G401.6 (cell line): ENCODE data around the gene SLC39A13.

Experiments
- FAIRE-seq: peaks from 2 replicates; lab custom pipeline; 2012; peaks lifted over from hg19 to GRCh38; lab: Jason Lieb, UNC

SLC39A13 gene

GRCh38 chr11:47454258-47454671 is 45.9 kb downstream of the SLC39A13 start:
- peak; percentile 89 for FAIRE-seq

GRCh38 chr11:47460571-47461235 is 52.3 kb downstream of the SLC39A13 start:
- FAIRE-seq, result no peak

- FAIRE-seq, result no peak
Measured at GRCh38 chr11:47461876-47462275, 53.5 kb downstream of the SLC39A13 start.

- no peak for FAIRE-seq
Measured at GRCh38 chr11:47464483-47464882, 56.1 kb downstream of the SLC39A13 start.
